DOHH2 (cell line): ENCODE data around the gene AP3B1.
A peak's percentile ranks its signal among the peaks of the same experiment; 100 is the strongest.

Experiments
- CTCF ChIP-seq: fragments of 200-600 bp; sonication (generic); IDR thresholded peaks from one replicate; pipeline ENCODE4 v1.5.1; 2014; ENCODE audit warnings: antibody characterized with exemption, mild to moderate bottlenecking, low read depth, low read length; ENCODE audit not compliant: poor library complexity, severe bottlenecking
- EZH2phosphoT487 ChIP-seq: fragments of 200-600 bp; sonication (generic); IDR thresholded peaks from 2 replicates; pipeline ENCODE4 v1.6.1; 2017; ENCODE audit warnings: borderline replicate concordance, mild to moderate bottlenecking, antibody characterized with exemption, low read length, moderate library complexity, mixed read lengths

GRCh38 chr5:78320401-78320800, 25.9 kb upstream of the AP3B1 start:
- TF ChIP-seq CTCF (peak; percentile 60), EZH2phosphoT487 (no peak)
